ENCODE measurements around the gene OSTF1. TPM values are rescaled to one million over a fixed set of nuclear protein-coding genes. Genes with fewer than 3 reads are reported as not detected.
A peak's percentile ranks its signal among the peaks of the same experiment; 100 is the strongest.

OSTF1 gene
- total RNA-seq, 6 experiments from 2014 or later, result 57.9 to 71.6 (median 61.4) TPM

GRCh38 chr9:75147638-75148037, 59.3 kb downstream of the OSTF1 start:
- Mint-ChIP-seq H3K4me3 (peak overlapping the region; percentile 58), H3K27ac (peak overlapping the region; percentile 79), H3K4me1 (ENCODE audit: low read depth) (peaks cover 47% of the 10 kb centered on the region), H3K27me3 (ENCODE audit: insufficient read depth) (peaks cover 1% of the 10 kb centered on the region; the same call in 1 of the 2 replicates), H3K36me3 (ENCODE audit: low read depth) (peaks cover 35% of the 10 kb centered on the region), H3K9me3 (peaks cover 10% of the 10 kb centered on the region)
- no peak for DNase-seq
- TF ChIP-seq, protein P1, sequence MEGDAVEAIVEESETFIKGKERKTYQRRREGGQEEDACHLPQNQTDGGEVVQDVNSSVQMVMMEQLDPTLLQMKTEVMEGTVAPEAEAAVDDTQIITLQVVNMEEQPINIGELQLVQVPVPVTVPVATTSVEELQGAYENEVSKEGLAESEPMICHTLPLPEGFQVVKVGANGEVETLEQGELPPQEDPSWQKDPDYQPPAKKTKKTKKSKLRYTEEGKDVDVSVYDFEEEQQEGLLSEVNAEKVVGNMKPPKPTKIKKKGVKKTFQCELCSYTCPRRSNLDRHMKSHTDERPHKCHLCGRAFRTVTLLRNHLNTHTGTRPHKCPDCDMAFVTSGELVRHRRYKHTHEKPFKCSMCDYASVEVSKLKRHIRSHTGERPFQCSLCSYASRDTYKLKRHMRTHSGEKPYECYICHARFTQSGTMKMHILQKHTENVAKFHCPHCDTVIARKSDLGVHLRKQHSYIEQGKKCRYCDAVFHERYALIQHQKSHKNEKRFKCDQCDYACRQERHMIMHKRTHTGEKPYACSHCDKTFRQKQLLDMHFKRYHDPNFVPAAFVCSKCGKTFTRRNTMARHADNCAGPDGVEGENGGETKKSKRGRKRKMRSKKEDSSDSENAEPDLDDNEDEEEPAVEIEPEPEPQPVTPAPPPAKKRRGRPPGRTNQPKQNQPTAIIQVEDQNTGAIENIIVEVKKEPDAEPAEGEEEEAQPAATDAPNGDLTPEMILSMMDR (IDR thresholded peaks at IDR 0.05), result no peak

- TF ChIP-seq, protein P1 (IDR thresholded peaks at IDR 0.05), result no peak
Observed at GRCh38 chr9:75148561-75148960, 60.2 kb downstream of the OSTF1 start.

GRCh38 chr9:75149841-75150241, 61.5 kb downstream of the OSTF1 start:
- H3K27me3 Mint-ChIP-seq (ENCODE audit: insufficient read depth), result peaks cover 1% of the 10 kb centered on the region; the same call in 1 of the 2 replicates
- H3K4me3 Mint-ChIP-seq, result 0 out of 2 replicates have a peak overlapping the region, but pooled peaks have one; percentile 26
- peak overlapping the region; percentile 31; the same call in 1 of the 2 replicates for H3K27ac Mint-ChIP-seq
- peaks cover 54% of the 10 kb centered on the region for H3K4me1 Mint-ChIP-seq (ENCODE audit: low read depth)
- peaks cover 16% of the 10 kb centered on the region for H3K36me3 Mint-ChIP-seq (ENCODE audit: low read depth)
- TF ChIP-seq, protein P1 (IDR thresholded peaks at IDR 0.05), result no peak
- peaks cover 5% of the 10 kb centered on the region for H3K9me3 Mint-ChIP-seq
- DNase-seq, result no peak

More at GRCh38 chr9:75148561-75148960, 60.2 kb downstream of the OSTF1 start:
- Mint-ChIP-seq H3K36me3 (ENCODE audit: low read depth) (peaks cover 29% of the 10 kb centered on the region), H3K27ac (peak overlapping the region; percentile 79), H3K27me3 (ENCODE audit: insufficient read depth) (peaks cover 1% of the 10 kb centered on the region; the same call in 1 of the 2 replicates), H3K4me3 (peak overlapping the region; percentile 58), H3K9me3 (peaks cover 10% of the 10 kb centered on the region), H3K4me1 (ENCODE audit: low read depth) (peaks cover 47% of the 10 kb centered on the region)
- peak; percentile 96 for DNase-seq

- peaks cover 50% of the 10 kb centered on the region for H3K4me1 Mint-ChIP-seq (ENCODE audit: low read depth)
- peaks cover 1% of the 10 kb centered on the region; the same call in 1 of the 2 replicates for H3K27me3 Mint-ChIP-seq (ENCODE audit: insufficient read depth)
- H3K9me3 Mint-ChIP-seq, result no peaks in the 10 kb centered on the region
- H3K4me3 Mint-ChIP-seq, result no peak overlapping the region
- H3K27ac Mint-ChIP-seq, result no peak overlapping the region
- TF ChIP-seq, protein P1 (IDR thresholded peaks at IDR 0.05), result no peak
- DNase-seq, result no peak
- H3K36me3 Mint-ChIP-seq (ENCODE audit: low read depth), result peaks cover 10% of the 10 kb centered on the region
Observed at GRCh38 chr9:75150512-75150911, 62.2 kb downstream of the OSTF1 start.

DNA sequence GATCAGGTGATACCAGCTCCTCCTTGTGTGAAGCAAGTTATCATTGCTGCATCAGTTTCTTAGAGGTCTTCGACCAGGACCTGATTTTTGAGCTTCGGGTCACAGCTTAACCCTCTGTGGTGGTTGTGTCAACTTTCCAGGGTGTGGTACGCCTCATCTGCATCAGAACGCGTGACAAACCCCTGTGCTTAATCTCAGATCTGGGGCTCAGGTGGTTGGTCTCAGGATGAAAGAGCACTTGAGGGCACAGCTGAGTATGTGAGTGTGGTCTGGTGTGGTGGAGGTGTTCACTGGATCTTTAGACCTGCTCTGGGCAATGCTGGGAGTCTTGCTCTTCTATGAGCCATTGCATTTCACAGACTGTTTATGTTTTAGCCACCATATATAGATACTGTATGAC, 64.1 kb downstream of the OSTF1 start:
- H3K27me3 Mint-ChIP-seq (ENCODE audit: insufficient read depth), result no peaks in the 10 kb centered on the region
- H3K36me3 Mint-ChIP-seq (ENCODE audit: low read depth), result peaks cover 10% of the 10 kb centered on the region; the same call in 1 of the 2 replicates
- no peak for DNase-seq
- H3K4me1 Mint-ChIP-seq (ENCODE audit: low read depth), result peaks cover 31% of the 10 kb centered on the region
- H3K27ac Mint-ChIP-seq, result no peak overlapping the region
- no peaks in the 10 kb centered on the region for H3K9me3 Mint-ChIP-seq
- H3K4me3 Mint-ChIP-seq, result no peak overlapping the region
- TF ChIP-seq, protein P1 (IDR thresholded peaks at IDR 0.05), result no peak
